ENCODE data around the gene FAM193B. TPM values are rescaled to one million over a fixed set of nuclear protein-coding genes. Genes with fewer than 3 reads are reported as not detected.

Gene FAM193B
- total RNA-seq, 1 donor from 2014 or later, result 81.0 TPM

DNA sequence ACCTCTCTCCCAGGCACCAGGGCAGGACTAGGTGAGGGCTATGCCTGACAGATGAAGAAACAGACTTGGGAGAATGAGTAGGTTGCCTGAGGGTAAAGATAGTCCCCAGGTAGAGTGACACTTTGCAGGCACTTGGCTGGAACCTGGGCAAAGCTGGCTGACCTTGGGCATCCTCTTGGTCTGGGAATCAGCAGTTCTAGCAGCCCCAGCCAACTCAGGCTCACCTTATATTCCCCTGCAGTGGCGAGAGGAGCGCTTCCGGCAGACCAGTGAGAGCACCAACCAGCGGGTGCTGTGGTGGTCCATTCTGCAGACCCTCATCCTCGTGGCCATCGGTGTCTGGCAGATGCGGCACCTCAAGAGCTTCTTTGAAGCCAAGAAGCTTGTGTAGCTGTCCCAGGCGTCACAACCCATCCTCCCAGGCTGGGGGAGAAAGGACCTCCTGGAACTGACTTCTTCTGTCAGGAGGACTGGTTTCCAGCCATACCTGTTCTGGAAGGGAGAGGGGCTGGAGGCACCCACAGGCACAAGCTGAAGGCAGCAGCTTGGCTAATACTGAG, 40.7 kb upstream of the FAM193B start:
- H3K4me1 Mint-ChIP-seq (ENCODE audit: low read depth), result peaks cover 17% of the 10 kb centered on the region
- H3K9me3 Mint-ChIP-seq, result no peaks in the 10 kb centered on the region
- H3K27me3 Mint-ChIP-seq (ENCODE audit: low read depth), result peaks cover 7% of the 10 kb centered on the region
- H3K36me3 Mint-ChIP-seq (ENCODE audit: low read depth), result peaks cover 52% of the 10 kb centered on the region
- H3K27ac Mint-ChIP-seq, result no peak overlapping the region
- H3K4me3 Mint-ChIP-seq (ENCODE audit: low read depth), result peak overlapping the region; percentile 8
- no peak for DNase-seq (ENCODE audit: low spot score)
- intact Hi-C loops (cut with micrococcal nuclease), result loop anchor here (10.0 kb wide), 1 partner anchor 610 kb away; the partner anchor contains the start of gene HNRNPAB

DNA sequence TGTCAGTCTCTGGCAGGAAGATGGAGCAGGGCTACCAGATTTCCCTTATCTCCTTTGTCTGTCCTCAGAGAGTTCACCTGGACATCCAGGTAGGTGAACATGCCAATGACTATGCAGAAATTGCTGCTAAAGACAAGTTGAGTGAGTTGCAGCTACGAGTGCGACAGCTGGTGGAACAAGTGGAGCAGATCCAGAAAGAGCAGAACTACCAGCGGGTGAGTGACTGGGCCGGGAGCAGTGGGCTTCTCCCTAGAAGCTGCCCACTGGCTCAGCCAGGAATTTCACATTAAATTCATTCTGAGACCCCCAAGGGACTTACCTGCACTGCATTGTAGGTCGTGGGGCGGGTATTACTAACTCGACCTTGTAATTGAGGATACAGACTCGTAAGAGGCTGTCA, 39.7 kb upstream of the FAM193B start:
- H3K4me3 Mint-ChIP-seq (ENCODE audit: low read depth), result no peak overlapping the region
- H3K36me3 Mint-ChIP-seq (ENCODE audit: low read depth), result peaks cover 52% of the 10 kb centered on the region
- H3K27ac Mint-ChIP-seq, result no peak overlapping the region
- H3K9me3 Mint-ChIP-seq, result no peaks in the 10 kb centered on the region
- no peak for DNase-seq (ENCODE audit: low spot score)
- H3K27me3 Mint-ChIP-seq (ENCODE audit: low read depth), result peaks cover 13% of the 10 kb centered on the region
- peaks cover 17% of the 10 kb centered on the region for H3K4me1 Mint-ChIP-seq (ENCODE audit: low read depth)
- intact Hi-C loops (cut with micrococcal nuclease), result loop anchor here (10.0 kb wide), 1 partner anchor 611 kb away; the partner anchor contains the start of gene HNRNPAB

DNA sequence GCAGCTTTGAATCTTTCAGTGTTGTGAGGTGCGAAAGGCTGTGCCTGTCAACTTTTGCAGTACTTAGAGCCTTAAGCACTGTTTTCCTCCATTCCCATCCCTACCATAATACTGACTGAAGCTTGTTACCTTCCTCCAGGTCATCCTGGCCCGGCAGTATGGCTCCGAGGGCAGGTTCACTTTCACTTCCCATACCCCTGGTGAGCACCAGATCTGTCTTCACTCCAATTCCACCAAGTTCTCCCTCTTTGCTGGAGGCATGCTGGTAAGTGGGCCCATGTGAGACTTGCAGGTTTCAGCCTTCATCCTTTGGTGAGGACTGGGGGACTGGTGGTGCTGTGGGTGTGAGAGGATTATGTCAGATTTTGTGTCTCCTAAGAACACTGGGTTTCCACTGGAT, 39.1 kb upstream of the FAM193B start:
- no peak for DNase-seq (ENCODE audit: low spot score)
- peaks cover 52% of the 10 kb centered on the region for H3K36me3 Mint-ChIP-seq (ENCODE audit: low read depth)
- no peaks in the 10 kb centered on the region for H3K9me3 Mint-ChIP-seq
- H3K4me3 Mint-ChIP-seq (ENCODE audit: low read depth), result peak overlapping the region; percentile 98
- H3K27me3 Mint-ChIP-seq (ENCODE audit: low read depth), result peaks cover 17% of the 10 kb centered on the region
- intact Hi-C loops (cut with micrococcal nuclease), result loop anchor here (10.0 kb wide), 1 partner anchor 611 kb away; the partner anchor contains the start of gene HNRNPAB
- peak overlapping the region; percentile 44 for H3K27ac Mint-ChIP-seq
- H3K4me1 Mint-ChIP-seq (ENCODE audit: low read depth), result peaks cover 17% of the 10 kb centered on the region

DNA sequence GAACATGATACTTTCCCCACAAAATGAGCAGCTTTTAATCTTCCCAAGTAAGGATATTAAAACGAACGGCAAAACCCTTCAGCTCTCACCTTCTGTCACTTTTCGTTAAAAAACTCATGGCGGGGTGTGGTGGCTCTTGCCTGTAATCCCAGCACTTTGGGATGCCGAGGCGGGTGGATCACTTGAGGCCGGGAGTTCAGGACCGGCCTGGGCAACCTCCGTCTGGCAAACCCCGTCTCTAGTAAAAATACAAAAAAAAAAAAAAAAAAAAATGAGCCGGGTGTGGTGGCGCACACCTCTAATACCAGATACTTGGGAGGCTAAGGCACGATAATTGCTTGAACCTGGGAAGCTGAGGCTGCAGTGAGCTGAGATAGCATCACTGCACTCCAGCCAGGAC, 38.5 kb upstream of the FAM193B start:
- H3K9me3 Mint-ChIP-seq, result no peaks in the 10 kb centered on the region
- H3K4me3 Mint-ChIP-seq (ENCODE audit: low read depth), result peak overlapping the region; percentile 98
- peaks cover 51% of the 10 kb centered on the region for H3K36me3 Mint-ChIP-seq (ENCODE audit: low read depth)
- peak overlapping the region; percentile 49 for H3K27ac Mint-ChIP-seq
- DNase-seq (ENCODE audit: low spot score), result no peak
- H3K27me3 Mint-ChIP-seq (ENCODE audit: low read depth), result peaks cover 21% of the 10 kb centered on the region
- intact Hi-C loops (cut with micrococcal nuclease), result loop anchor here (1.0 to 10.0 kb wide), 3 partner anchors 7 to 612 kb away; partner anchors contain the start of genes B4GALT7, FAM193B and HNRNPAB
- peaks cover 18% of the 10 kb centered on the region for H3K4me1 Mint-ChIP-seq (ENCODE audit: low read depth)

DNA sequence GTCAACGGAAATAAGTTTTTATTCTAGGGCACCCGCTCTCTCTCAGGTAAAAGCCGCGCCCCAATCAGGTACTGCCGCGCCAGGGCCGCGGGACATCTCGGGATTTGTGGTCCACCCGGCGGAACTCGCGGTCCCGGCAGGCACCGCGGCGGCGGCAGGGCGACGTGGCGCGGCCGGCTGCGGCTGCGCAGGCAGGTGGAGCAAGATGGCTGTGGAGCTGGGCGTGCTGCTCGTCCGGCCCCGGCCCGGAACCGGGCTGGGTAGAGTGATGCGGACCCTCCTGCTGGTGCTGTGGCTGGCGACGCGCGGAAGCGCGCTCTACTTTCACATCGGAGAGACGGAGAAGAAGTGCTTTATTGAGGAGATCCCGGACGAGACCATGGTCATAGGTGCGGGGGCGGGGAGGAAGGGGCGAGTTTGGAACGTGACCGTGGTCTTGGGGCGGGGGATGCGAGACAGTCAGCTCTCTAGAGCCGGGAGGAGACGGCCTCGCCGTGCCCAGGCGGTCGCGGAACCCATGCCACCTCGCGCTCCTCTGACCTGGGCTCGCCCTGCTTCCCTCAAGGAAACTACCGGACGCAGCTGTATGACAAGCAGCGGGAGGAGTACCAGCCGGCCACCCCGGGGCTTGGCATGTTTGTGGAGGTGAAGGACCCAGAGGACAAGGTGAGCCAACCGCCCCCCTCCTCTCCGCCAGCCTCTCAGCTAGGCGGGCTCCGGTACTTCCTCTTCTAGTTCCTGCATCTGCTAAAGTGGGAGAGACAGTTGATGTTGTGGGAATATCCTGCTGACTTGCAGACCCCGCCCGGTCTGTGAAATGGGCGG, 37.9 kb upstream of the FAM193B start, which contains the start of gene TMED9:
Gene TMED9, plus strand, starts transcription at position 194 of the 825 bp plus-strand sequence. Its CDS starts 12 bp downstream, at position 206.
- H3K36me3 Mint-ChIP-seq (ENCODE audit: low read depth), result peaks cover 48% of the 10 kb centered on the region
- H3K27ac Mint-ChIP-seq, result peak within 1 kb of the TSS; percentile 98
- DNase-seq (ENCODE audit: low spot score), result peak; percentile 89
- no peaks in the 10 kb centered on the region for H3K9me3 Mint-ChIP-seq
- peaks cover 21% of the 10 kb centered on the region for H3K27me3 Mint-ChIP-seq (ENCODE audit: low read depth)
- intact Hi-C loops (cut with micrococcal nuclease), result loop anchor here (1.0 to 10.0 kb wide), 3 partner anchors 8 to 613 kb away; partner anchors contain the start of genes B4GALT7, FAM193B and HNRNPAB
- peak within 1 kb of the TSS; percentile 98 for H3K4me3 Mint-ChIP-seq (ENCODE audit: low read depth)
- H3K4me1 Mint-ChIP-seq (ENCODE audit: low read depth), result peaks cover 18% of the 10 kb centered on the region

DNA sequence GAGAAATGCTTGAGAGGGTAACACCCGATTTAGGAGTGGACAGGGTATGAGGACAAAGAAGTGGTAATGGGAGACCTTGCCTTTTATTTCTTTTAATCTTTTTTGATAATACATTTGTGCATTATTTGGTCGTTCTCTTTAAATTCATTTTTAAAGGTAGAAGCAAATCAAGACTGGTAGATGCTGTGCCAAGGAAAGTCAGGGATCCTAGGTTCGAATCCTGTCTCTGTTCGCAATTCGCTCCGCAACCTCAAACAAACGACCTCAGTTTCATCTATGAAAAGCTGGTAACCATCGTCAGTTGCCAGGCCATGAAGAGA, 37.3 kb upstream of the FAM193B start:
- intact Hi-C loops (cut with micrococcal nuclease), result loop anchor here (1.0 to 10.0 kb wide), 3 partner anchors 9 to 613 kb away; partner anchors contain the start of genes B4GALT7, FAM193B and HNRNPAB
- H3K9me3 Mint-ChIP-seq, result no peaks in the 10 kb centered on the region
- H3K27ac Mint-ChIP-seq, result peak overlapping the region; percentile 80
- peaks cover 45% of the 10 kb centered on the region for H3K36me3 Mint-ChIP-seq (ENCODE audit: low read depth)
- H3K4me3 Mint-ChIP-seq (ENCODE audit: low read depth), result peak overlapping the region; percentile 98
- no peak for DNase-seq (ENCODE audit: low spot score)
- peaks cover 18% of the 10 kb centered on the region for H3K4me1 Mint-ChIP-seq (ENCODE audit: low read depth)
- peaks cover 21% of the 10 kb centered on the region for H3K27me3 Mint-ChIP-seq (ENCODE audit: low read depth)

DNA sequence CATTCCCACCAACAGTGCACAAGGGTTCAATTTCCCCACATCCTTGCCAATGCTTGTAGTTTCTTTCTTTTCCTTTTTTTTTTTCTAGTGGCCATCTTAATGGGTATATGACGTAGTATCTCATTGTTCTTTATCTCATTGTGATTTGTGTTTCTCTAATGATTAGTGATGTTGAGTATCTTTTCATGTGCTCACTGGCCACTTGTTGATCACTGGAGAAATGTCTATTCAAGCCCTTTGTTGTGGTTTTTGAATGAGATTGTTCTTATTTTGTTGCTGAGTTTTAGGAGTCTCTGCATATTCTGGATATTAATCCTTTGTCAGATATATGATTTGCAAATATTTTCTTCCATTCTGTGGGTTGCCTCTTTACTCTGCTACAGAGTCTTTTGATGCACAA, 36.0 kb upstream of the FAM193B start:
- intact Hi-C loops (cut with micrococcal nuclease), result loop anchor here (10.0 kb wide), 1 partner anchor 614 kb away; the partner anchor contains the start of gene HNRNPAB
- H3K9me3 Mint-ChIP-seq, result no peaks in the 10 kb centered on the region
- H3K27ac Mint-ChIP-seq, result no peak overlapping the region
- DNase-seq (ENCODE audit: low spot score), result no peak
- H3K27me3 Mint-ChIP-seq (ENCODE audit: low read depth), result peaks cover 22% of the 10 kb centered on the region
- peaks cover 34% of the 10 kb centered on the region for H3K36me3 Mint-ChIP-seq (ENCODE audit: low read depth)
- no peak overlapping the region for H3K4me3 Mint-ChIP-seq (ENCODE audit: low read depth)
- H3K4me1 Mint-ChIP-seq (ENCODE audit: low read depth), result peaks cover 17% of the 10 kb centered on the region

DNA sequence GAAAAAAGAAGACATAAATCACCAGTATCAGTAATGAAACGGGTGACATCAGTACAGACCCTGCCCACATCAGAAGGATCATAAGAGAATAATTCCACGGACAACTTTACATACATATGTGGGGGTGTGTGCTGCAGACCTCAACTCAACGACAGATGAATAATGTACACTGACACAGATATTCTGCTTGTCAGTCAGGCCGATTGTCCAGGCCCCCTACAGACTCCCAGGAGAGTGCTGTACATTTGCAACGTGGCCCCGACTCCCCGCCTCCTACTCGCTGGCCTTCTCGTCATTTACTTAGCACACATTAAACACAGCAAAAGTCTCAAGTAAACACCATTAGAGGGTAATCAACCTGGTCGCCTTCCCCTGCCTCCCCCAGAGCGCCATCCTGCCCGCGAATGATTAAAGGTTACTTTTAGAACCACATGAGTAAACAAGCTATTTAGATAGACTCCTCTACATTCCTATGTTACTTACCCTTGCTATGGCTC, 34.1 kb upstream of the FAM193B start:
- intact Hi-C loops (cut with micrococcal nuclease), result no loop called here
- DNase-seq (ENCODE audit: low spot score), result no peak
- H3K4me3 Mint-ChIP-seq (ENCODE audit: low read depth), result no peak overlapping the region
- H3K36me3 Mint-ChIP-seq (ENCODE audit: low read depth), result peaks cover 15% of the 10 kb centered on the region
- peaks cover 31% of the 10 kb centered on the region for H3K27me3 Mint-ChIP-seq (ENCODE audit: low read depth)
- no peak overlapping the region for H3K27ac Mint-ChIP-seq
- no peaks in the 10 kb centered on the region for H3K9me3 Mint-ChIP-seq
- H3K4me1 Mint-ChIP-seq (ENCODE audit: low read depth), result peaks cover 16% of the 10 kb centered on the region

DNA sequence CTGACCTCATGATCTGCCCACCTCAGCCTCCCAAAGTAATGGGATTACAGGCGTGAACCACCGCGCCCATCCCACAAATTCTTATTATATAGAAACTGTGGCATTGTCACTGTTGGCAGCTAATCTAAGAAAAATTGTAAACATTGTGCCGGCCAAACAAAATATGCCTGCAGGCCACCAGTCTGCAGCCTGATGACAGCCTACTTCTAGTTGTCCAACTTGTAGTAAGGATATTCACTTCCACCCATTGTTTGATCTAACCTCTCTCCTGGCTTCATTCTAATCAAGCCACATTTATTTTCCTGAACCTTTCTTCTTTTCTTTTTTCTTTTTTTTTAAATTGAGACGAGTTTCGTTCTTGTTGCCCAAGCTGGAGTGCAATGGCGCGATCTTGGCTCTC, 24.0 kb upstream of the FAM193B start:
- H3K27ac Mint-ChIP-seq, result no peak overlapping the region
- no peaks in the 10 kb centered on the region for H3K36me3 Mint-ChIP-seq (ENCODE audit: low read depth)
- intact Hi-C loops (cut with micrococcal nuclease), result no loop called here
- H3K27me3 Mint-ChIP-seq (ENCODE audit: low read depth), result peaks cover 3% of the 10 kb centered on the region
- H3K4me1 Mint-ChIP-seq (ENCODE audit: low read depth), result no peaks in the 10 kb centered on the region
- no peak for DNase-seq (ENCODE audit: low spot score)
- no peaks in the 10 kb centered on the region for H3K9me3 Mint-ChIP-seq
- no peak overlapping the region for H3K4me3 Mint-ChIP-seq (ENCODE audit: low read depth)

DNA sequence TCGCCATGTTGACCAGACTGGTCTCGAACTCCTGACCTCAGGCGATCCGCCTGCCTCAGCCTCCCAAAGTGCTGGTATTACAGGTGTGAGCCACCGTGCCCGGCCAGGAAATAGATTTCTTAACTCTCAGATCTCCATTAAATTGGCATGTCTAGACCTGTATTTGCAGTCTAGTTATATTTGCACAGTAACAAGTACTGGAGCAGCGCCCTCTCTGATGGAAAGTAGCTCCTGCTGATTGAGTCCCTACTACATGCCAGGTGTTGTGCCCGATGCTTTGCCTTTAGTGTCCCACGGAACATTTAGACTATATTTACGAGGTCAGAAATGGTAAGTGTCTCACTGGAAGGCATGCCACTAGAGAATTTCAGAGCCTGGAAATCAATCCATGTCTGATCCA, 21.8 kb upstream of the FAM193B start:
- H3K27me3 Mint-ChIP-seq (ENCODE audit: low read depth), result peaks cover 3% of the 10 kb centered on the region
- H3K36me3 Mint-ChIP-seq (ENCODE audit: low read depth), result no peaks in the 10 kb centered on the region
- H3K9me3 Mint-ChIP-seq, result no peaks in the 10 kb centered on the region
- H3K4me1 Mint-ChIP-seq (ENCODE audit: low read depth), result no peaks in the 10 kb centered on the region
- no peak overlapping the region for H3K4me3 Mint-ChIP-seq (ENCODE audit: low read depth)
- intact Hi-C loops (cut with micrococcal nuclease), result no loop called here
- no peak overlapping the region for H3K27ac Mint-ChIP-seq
- no peak for DNase-seq (ENCODE audit: low spot score)

DNA sequence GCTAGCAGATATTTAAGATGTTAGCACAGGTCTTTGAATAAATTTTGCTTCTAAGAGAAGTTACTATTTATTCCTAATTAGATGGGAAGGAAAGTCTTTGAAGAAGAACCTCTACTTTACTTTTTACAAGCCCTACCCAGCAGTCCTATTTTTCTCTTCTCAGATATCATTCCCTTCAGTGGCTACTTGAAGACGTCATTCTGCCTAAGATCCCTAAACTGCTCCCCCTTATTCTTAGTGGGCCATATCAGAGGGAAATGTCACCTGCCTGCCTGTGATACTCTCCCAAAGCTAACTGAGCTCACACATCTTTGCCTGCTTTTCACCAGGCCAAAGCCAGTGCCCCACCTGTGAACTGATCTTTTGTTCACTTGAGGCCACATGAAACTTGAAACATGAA, 21.1 kb upstream of the FAM193B start:
- Mint-ChIP-seq H3K9me3 (no peaks in the 10 kb centered on the region), H3K4me3 (ENCODE audit: low read depth) (no peak overlapping the region), H3K36me3 (ENCODE audit: low read depth) (no peaks in the 10 kb centered on the region), H3K27ac (no peak overlapping the region), H3K27me3 (ENCODE audit: low read depth) (peaks cover 3% of the 10 kb centered on the region), H3K4me1 (ENCODE audit: low read depth) (no peaks in the 10 kb centered on the region)
- DNase-seq (ENCODE audit: low spot score), result no peak
- intact Hi-C loops (cut with micrococcal nuclease), result no loop called here

DNA sequence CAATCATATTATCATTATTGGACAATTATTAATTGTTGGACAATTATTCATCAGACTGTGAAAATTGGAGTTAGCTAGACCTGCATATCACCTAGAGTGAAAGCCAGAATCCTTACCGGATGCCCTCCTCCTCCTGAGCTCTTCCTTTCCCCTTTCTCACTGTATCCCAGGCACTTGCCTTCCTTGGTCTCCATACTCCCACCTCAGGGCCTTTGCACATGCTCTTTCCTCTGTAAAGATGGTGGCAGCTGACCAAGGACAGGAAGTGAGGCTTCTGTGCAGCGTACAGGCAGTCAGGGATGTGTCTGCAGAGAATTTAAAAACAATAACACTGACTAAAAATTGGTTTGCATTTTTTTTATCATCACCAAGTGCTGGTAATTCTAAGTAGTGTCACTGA, 15.5 kb upstream of the FAM193B start:
- Mint-ChIP-seq H3K27ac (no peak overlapping the region), H3K9me3 (no peaks in the 10 kb centered on the region), H3K4me1 (ENCODE audit: low read depth) (no peaks in the 10 kb centered on the region), H3K27me3 (ENCODE audit: low read depth) (peaks cover 3% of the 10 kb centered on the region), H3K36me3 (ENCODE audit: low read depth) (no peaks in the 10 kb centered on the region), H3K4me3 (ENCODE audit: low read depth) (no peak overlapping the region)
- intact Hi-C loops (cut with micrococcal nuclease), result no loop called here
- no peak for DNase-seq (ENCODE audit: low spot score)

DNA sequence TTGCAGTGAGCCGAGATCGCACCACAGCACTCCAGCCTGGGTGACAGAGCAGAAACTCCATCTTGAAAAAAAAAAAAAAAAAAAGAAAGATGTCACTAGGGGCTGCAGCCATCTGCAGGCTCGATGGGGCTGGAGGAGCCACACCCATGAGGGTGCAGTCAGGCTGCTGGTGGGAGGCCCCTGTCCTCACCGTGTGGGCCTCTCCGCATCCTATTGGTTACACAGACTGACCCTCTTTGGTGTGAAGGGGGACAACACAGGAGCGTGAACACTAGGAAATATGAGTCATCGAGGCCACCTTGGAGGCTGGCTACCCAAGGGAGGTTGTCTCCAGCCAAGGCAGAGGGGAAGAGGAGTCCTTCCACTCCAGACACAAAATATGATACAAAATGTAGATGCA, 14.0 kb upstream of the FAM193B start:
- Mint-ChIP-seq H3K9me3 (no peaks in the 10 kb centered on the region), H3K36me3 (ENCODE audit: low read depth) (no peaks in the 10 kb centered on the region), H3K27ac (no peak overlapping the region), H3K27me3 (ENCODE audit: low read depth) (no peaks in the 10 kb centered on the region), H3K4me3 (ENCODE audit: low read depth) (no peak overlapping the region), H3K4me1 (ENCODE audit: low read depth) (no peaks in the 10 kb centered on the region)
- no peak for DNase-seq (ENCODE audit: low spot score)
- intact Hi-C loops (cut with micrococcal nuclease), result no loop called here

Measured in activated T-helper 2 cell treated with anti-CD3 and anti-CD28 coated beads, Interferon-gamma antibody, Interleukin-2, Interleukin-4, amounts not matched to agents 10 μg/mL and 5 μg/mL and 100 μg/mL, durations not matched to agents 14 hours and 24 hours and 36 hours (primary cell).